Ascending aorta (tissue), 2 donors: ENCODE measurements around the gene RNF166. TPM values are rescaled to one million over a fixed set of nuclear protein-coding genes. Genes with fewer than 3 reads are reported as not detected.

ENCODE experiments used
- DNase-seq, 2 donors: peaks; one replicate each; pipeline ENCODE4 v3.0.0-alpha.2; 2019; ENCODE audit warnings: low spot score in 2 of 2
- H3K27ac ChIP-seq, 2 donors: fragments of 200-600 bp; sonication (generic); one replicate each; pipeline ENCODE4 v1.5.1; 2016 to 2017; ENCODE audit warnings: mild to moderate bottlenecking in 1 of 2
- H3K27me3 ChIP-seq: fragments of 200-600 bp; sonication (generic); one replicate; pipeline ENCODE4 v1.5.1; 2017
- H3K36me3 ChIP-seq, 2 donors: fragments of 200-600 bp; sonication (generic); one replicate each; pipeline ENCODE4 v1.5.1; 2016
- H3K4me1 ChIP-seq, 2 donors: fragments of 200-600 bp; sonication (generic); one replicate each; pipeline ENCODE4 v1.5.1; 2016 to 2017; ENCODE audit warnings: mild to moderate bottlenecking in 1 of 2
- H3K4me3 ChIP-seq, 2 donors: fragments of 200-600 bp; sonication (generic); one replicate each; pipeline ENCODE4 v1.5.1; 2016 to 2017; ENCODE audit warnings: mild to moderate bottlenecking in 1 of 2
- H3K9me3 ChIP-seq, 2 donors: fragments of 200-600 bp; sonication (generic); one replicate each; pipeline ENCODE4 v1.5.1; 2016
- CTCF ChIP-seq, 3 experiments: fragments of 200-600 bp in 2 of 3; fragments of 450-650 bp in 1 of 3; sonication (generic) in 2 of 3; IDR thresholded peaks; one replicate each; pipeline ENCODE4 v1.5.1; 2016 to 2019; ENCODE audit warnings: antibody characterized with exemption in 3 of 3, mild to moderate bottlenecking in 1 of 3, moderate library complexity in 1 of 3
- intact Hi-C: fragments of 100-400 bp; cut with DNase I; formaldehyde crosslinking; loops from one replicate; pipeline ENCODE4 v1.15.1; 2023
- total RNA-seq: library from RNA; depleted of rRNA; stranded (reverse); fragments of >200 nt; gene quantifications from one replicate; pipeline ENCODE4 v1.1.0, GENCODE V29; 2016

RNF166 gene
- total RNA-seq, 1 donor from 2014 or later, result 44.3 TPM

GRCh38 chr16:88716601-88717001 is 10.4 kb upstream of the RNF166 start:
- no peak for DNase-seq
- intact Hi-C loops, result no loop called here
- H3K27ac ChIP-seq, result no peak overlapping the region
- no peaks in the 10 kb centered on the region for H3K4me1 ChIP-seq
- H3K9me3 ChIP-seq, result no peaks in the 10 kb centered on the region
- TF ChIP-seq CTCF (IDR thresholded peaks at IDR 0.05), result no peak
- no peak overlapping the region for H3K4me3 ChIP-seq
- no peaks in the 10 kb centered on the region for H3K27me3 ChIP-seq
- peaks cover 57 to 82% of the 10 kb centered on the region in 2 donors for H3K36me3 ChIP-seq

GRCh38 chr16:88716201-88716600 is 10.0 kb upstream of the RNF166 start:
- no peak for DNase-seq
- no peak overlapping the region for H3K27ac ChIP-seq
- no peaks in the 10 kb centered on the region for H3K4me1 ChIP-seq
- no peaks in the 10 kb centered on the region for H3K27me3 ChIP-seq
- TF ChIP-seq CTCF (IDR thresholded peaks at IDR 0.05), result no peak
- H3K9me3 ChIP-seq, result no peaks in the 10 kb centered on the region
- peaks cover 53 to 78% of the 10 kb centered on the region in 2 donors for H3K36me3 ChIP-seq
- H3K4me3 ChIP-seq, result no peak overlapping the region
- intact Hi-C loops, result no loop called here

- H3K4me3 ChIP-seq, result no peak overlapping the region
- peaks cover 48 to 72% of the 10 kb centered on the region in 2 donors for H3K36me3 ChIP-seq
- no peak overlapping the region for H3K27ac ChIP-seq
- no peak for TF ChIP-seq CTCF (IDR thresholded peaks at IDR 0.05)
- H3K27me3 ChIP-seq, result no peaks in the 10 kb centered on the region
- intact Hi-C loops, result no loop called here
- H3K4me1 ChIP-seq, result no peaks in the 10 kb centered on the region
- H3K9me3 ChIP-seq, result no peaks in the 10 kb centered on the region
- no peak for DNase-seq
Measured at GRCh38 chr16:88715312-88716190, 9.3 kb upstream of the RNF166 start.

- H3K4me1 ChIP-seq, result no peaks in the 10 kb centered on the region
- intact Hi-C loops, result no loop called here
- H3K9me3 ChIP-seq, result no peaks in the 10 kb centered on the region
- no peak for TF ChIP-seq CTCF (IDR thresholded peaks at IDR 0.05)
- H3K27ac ChIP-seq, result no peak overlapping the region
- peaks cover 42 to 63% of the 10 kb centered on the region in 2 donors for H3K36me3 ChIP-seq
- H3K27me3 ChIP-seq, result no peaks in the 10 kb centered on the region
- no peak overlapping the region for H3K4me3 ChIP-seq
- DNase-seq, result no peak
Measured at GRCh38 chr16:88714420-88715302, 8.5 kb upstream of the RNF166 start.

GRCh38 chr16:88713568-88714419 is 7.6 kb upstream of the RNF166 start:
- H3K36me3 ChIP-seq, result peaks cover 33 to 54% of the 10 kb centered on the region in 2 donors
- no peaks in the 10 kb centered on the region for H3K27me3 ChIP-seq
- H3K4me3 ChIP-seq, result no peak overlapping the region
- no peak for DNase-seq
- no peak overlapping the region for H3K27ac ChIP-seq
- no peaks in the 10 kb centered on the region for H3K9me3 ChIP-seq
- H3K4me1 ChIP-seq, result no peaks in the 10 kb centered on the region
- TF ChIP-seq CTCF (IDR thresholded peaks at IDR 0.05), result no peak
- intact Hi-C loops, result no loop called here
